ENCODE data around the gene STKLD1.

The STKLD1 gene

GRCh38 chr9:133420392-133420827 is 44.2 kb downstream of the STKLD1 start:
- Histone ChIP-seq H3K27me3 (ENCODE audit: insufficient read depth, low read depth) (peaks cover 39% of the 10 kb centered on the region), H3K4me3 (IDR thresholded peaks at IDR 0.05; ENCODE audit: insufficient read depth, low read depth, low read length) (no peak overlapping the region), H2AFZ (ENCODE audit: low read depth) (no peak overlapping the region), H3K36me3 (ENCODE audit: insufficient read depth) (no peaks in the 10 kb centered on the region), H3K9ac (no peak overlapping the region), H4K20me1 (ENCODE audit: insufficient read depth) (no peaks in the 10 kb centered on the region), H3K4me1 (ENCODE audit: low read depth, poor library complexity, severe bottlenecking) (peaks cover 11% of the 10 kb centered on the region), H3K27ac (no peak overlapping the region), H3K79me2 (ENCODE audit: insufficient read depth, low read depth) (peaks cover 18% of the 10 kb centered on the region; the same call in 1 of the 2 replicates), H3K4me2 (no peak overlapping the region)
- no peak for TF ChIP-seq CTCF (conservative IDR thresholded peaks at IDR 0.05; ENCODE audit: low read depth, low read length)

GRCh38 chr9:133421615-133422542 is 45.7 kb downstream of the STKLD1 start, which contains the start of gene ADAMTS13:
Gene ADAMTS13, plus strand, starts transcription at chr9:133422367. Its CDS starts 77 bp downstream, at chr9:133422444.
- Histone ChIP-seq H3K27ac (no peak within 1 kb of the TSS), H2AFZ (ENCODE audit: low read depth) (no peak within 1 kb of the TSS), H4K20me1 (ENCODE audit: insufficient read depth) (no peaks in the 10 kb centered on the region), H3K4me1 (ENCODE audit: low read depth, poor library complexity, severe bottlenecking) (peaks cover 6% of the 10 kb centered on the region), H3K79me2 (ENCODE audit: insufficient read depth, low read depth) (peaks cover 7% of the 10 kb centered on the region; the same call in 1 of the 2 replicates), H3K4me3 (IDR thresholded peaks at IDR 0.05; ENCODE audit: insufficient read depth, low read depth, low read length) (no peak within 1 kb of the TSS), H3K36me3 (ENCODE audit: insufficient read depth) (no peaks in the 10 kb centered on the region), H3K27me3 (ENCODE audit: insufficient read depth, low read depth) (peaks cover 54% of the 10 kb centered on the region), H3K9ac (no peak within 1 kb of the TSS), H3K4me2 (no peak within 1 kb of the TSS)
- TF ChIP-seq CTCF (conservative IDR thresholded peaks at IDR 0.05; ENCODE audit: low read depth, low read length), result no peak

- Histone ChIP-seq H2AFZ (ENCODE audit: low read depth) (no peak overlapping the region), H3K36me3 (ENCODE audit: insufficient read depth) (no peaks in the 10 kb centered on the region), H3K4me2 (no peak overlapping the region), H3K27ac (no peak overlapping the region), H3K4me1 (ENCODE audit: low read depth, poor library complexity, severe bottlenecking) (peaks cover 6% of the 10 kb centered on the region), H3K9ac (no peak overlapping the region), H3K79me2 (ENCODE audit: insufficient read depth, low read depth) (no peaks in the 10 kb centered on the region), H4K20me1 (ENCODE audit: insufficient read depth) (no peaks in the 10 kb centered on the region), H3K4me3 (IDR thresholded peaks at IDR 0.05; ENCODE audit: insufficient read depth, low read depth, low read length) (no peak overlapping the region), H3K27me3 (ENCODE audit: insufficient read depth, low read depth) (peaks cover 67% of the 10 kb centered on the region)
- TF ChIP-seq CTCF (conservative IDR thresholded peaks at IDR 0.05; ENCODE audit: low read depth, low read length), result no peak
These were observed 47.0 kb downstream of the STKLD1 start for GRCh38 chr9:133423216-133423615.

GRCh38 chr9:133424187-133424586 is 48.0 kb downstream of the STKLD1 start:
- Histone ChIP-seq H3K4me1 (ENCODE audit: low read depth, poor library complexity, severe bottlenecking) (peaks cover 6% of the 10 kb centered on the region), H3K27ac (no peak overlapping the region), H3K36me3 (ENCODE audit: insufficient read depth) (no peaks in the 10 kb centered on the region), H4K20me1 (ENCODE audit: insufficient read depth) (no peaks in the 10 kb centered on the region), H2AFZ (ENCODE audit: low read depth) (no peak overlapping the region), H3K27me3 (ENCODE audit: insufficient read depth, low read depth) (peaks cover 67% of the 10 kb centered on the region), H3K79me2 (ENCODE audit: insufficient read depth, low read depth) (no peaks in the 10 kb centered on the region), H3K4me2 (no peak overlapping the region), H3K4me3 (IDR thresholded peaks at IDR 0.05; ENCODE audit: insufficient read depth, low read depth, low read length) (no peak overlapping the region), H3K9ac (no peak overlapping the region)
- TF ChIP-seq CTCF (conservative IDR thresholded peaks at IDR 0.05; ENCODE audit: low read depth, low read length), result no peak
